Measurements from ENCODE around the gene SLC4A1. TPM values are rescaled to one million over a fixed set of nuclear protein-coding genes. Genes with fewer than 3 reads are reported as not detected.

The SLC4A1 gene
- total RNA-seq, 4 donors from 2014 or later = 0.16 to 1.2 (median 0.56) TPM

GRCh38 chr17:44216694-44217093, 51.2 kb downstream of the SLC4A1 start:
- ATAC-seq (ENCODE audit: low FRiP score) = no peak
- no peak for TF ChIP-seq CTCF (IDR thresholded peaks at IDR 0.05)
- no peak for DNase-seq (ENCODE audit: low spot score)

GRCh38 chr17:44216173-44216572, 51.8 kb downstream of the SLC4A1 start:
- TF ChIP-seq CTCF (IDR thresholded peaks at IDR 0.05) = no peak
- ATAC-seq (ENCODE audit: low FRiP score) = no peak
- DNase-seq (ENCODE audit: low spot score) = no peak

GRCh38 chr17:44214896-44215295, 53.0 kb downstream of the SLC4A1 start:
- DNase-seq (ENCODE audit: low spot score) = no peak
- TF ChIP-seq CTCF (IDR thresholded peaks at IDR 0.05) = no peak
- no peak for ATAC-seq (ENCODE audit: low FRiP score)

- TF ChIP-seq CTCF (IDR thresholded peaks at IDR 0.05) = no peak
- ATAC-seq (ENCODE audit: low FRiP score) = no peak
These were observed 53.8 kb downstream of the SLC4A1 start for GRCh38 chr17:44214230-44214494.

DNA sequence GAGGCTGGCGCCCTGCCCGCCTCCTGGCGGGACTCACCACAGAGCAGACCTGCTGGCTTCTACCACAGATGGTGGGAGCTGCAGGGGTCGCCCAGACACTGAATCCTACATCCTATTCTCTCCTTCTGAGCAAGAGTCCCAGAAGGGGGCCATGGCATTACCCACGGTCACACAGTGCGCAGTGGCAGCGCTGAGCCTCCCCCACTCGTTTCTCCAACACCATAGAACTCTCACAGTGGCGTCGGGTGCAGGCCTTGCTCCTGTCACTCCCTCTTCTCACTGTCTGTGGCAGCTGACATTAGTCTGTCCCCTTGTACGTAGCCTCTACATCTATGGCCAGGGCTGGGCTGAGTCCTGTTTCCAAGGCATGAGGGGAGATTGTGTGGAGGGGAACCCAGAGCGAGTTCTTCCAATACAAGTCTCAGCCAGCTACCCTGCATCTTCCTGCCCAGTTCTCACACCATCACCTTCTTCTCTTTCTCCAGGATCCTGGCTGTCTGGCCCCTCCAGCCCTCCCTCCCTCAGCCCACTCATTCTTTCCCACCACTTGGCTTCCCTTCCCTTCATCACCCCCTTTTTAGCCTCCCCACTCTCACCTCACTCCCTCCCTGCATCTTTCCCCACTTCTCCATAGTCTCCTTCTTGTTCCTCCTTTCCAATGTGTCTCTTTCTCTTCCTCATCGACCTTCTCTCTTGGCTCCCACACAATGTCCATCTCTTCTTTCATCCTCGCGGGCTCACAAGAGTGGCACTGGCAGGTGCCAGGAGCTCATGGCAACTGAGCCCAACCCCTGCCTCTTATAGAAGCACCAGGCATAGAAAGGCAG, 54.3 kb downstream of the SLC4A1 start:
- DNase-seq (ENCODE audit: low spot score) (no peak), ATAC-seq (ENCODE audit: low FRiP score) (no peak)
- no peak for TF ChIP-seq CTCF (IDR thresholded peaks at IDR 0.05)

More at GRCh38 chr17:44214230-44214494, 53.8 kb downstream of the SLC4A1 start:
- no peak for DNase-seq (ENCODE audit: low spot score)

DNA sequence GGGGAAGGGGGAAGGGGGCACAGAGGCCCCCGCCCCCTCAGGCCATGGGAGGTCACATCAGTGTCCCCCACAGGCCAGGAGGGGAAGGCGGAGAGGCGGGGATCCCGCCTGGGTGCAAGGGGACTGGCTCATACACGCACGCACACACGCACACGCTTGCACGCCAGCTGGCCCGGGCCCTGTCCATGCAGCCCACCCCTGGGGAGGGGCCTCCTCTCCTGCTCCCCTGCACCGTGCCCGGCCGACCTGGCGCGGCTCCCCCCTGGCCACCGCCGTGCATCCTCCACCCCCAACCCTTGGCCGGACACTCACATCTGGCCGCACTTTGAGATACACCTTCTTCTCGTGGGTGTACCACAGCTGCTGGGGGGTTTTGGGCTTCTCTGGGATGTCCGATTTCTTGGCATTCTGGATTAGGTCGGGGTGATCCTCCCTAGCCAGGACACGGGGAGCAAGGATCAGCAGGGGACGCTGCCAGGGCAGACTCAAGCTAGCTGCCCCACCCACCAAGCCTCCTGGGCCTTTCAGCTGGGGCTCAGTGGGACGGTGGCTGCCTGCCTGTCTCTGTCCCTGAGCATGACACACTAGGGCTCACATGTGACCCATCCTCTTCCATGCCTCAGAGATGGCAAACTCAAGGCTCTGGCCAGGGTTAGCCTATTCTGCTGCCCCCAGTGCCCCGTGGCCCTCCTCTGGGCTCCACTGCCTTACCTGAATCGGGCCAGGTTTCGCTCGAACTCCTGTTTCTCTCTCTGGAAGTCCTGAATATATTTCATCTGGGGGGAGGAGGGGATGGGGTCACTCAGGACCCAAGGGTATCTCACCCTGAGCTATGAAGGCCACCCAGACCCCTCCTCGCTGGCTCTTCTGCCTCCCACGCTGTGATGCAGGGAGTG, 55.2 kb downstream of the SLC4A1 start:
- TF ChIP-seq CTCF (IDR thresholded peaks at IDR 0.05) = no peak
- DNase-seq (ENCODE audit: low spot score) = no peak
- no peak for ATAC-seq (ENCODE audit: low FRiP score)
